Keratinocyte (primary cell): ENCODE results near the gene SEL1L3. TPM values are rescaled to one million over a fixed set of nuclear protein-coding genes. Genes with fewer than 3 reads are reported as not detected.

Source experiments
- DNase-seq: peaks from one replicate; pipeline ENCODE4 v3.0.0-alpha.2; 2011; ENCODE audit warnings: low read depth, missing footprints, low spot score
- FAIRE-seq: peaks from 2 replicates; lab custom pipeline; 2011; peaks lifted over from hg19 to GRCh38; lab: Jason Lieb, UNC
- H2AFZ ChIP-seq: 2 replicates; pipeline ENCODE4 v1.6.0; 2012; ENCODE audit warnings: low read length, control low read depth, inconsistent platforms; ENCODE audit not compliant: control insufficient read depth
- H3K27ac ChIP-seq: 2 replicates; pipeline ENCODE4 v1.5.1; 2011; ENCODE audit warnings: low read length; ENCODE audit not compliant: control insufficient read depth, insufficient read depth
- H3K27me3 ChIP-seq: 3 replicates; pipeline ENCODE4 v1.6.0; 2011; ENCODE audit warnings: low read length; ENCODE audit not compliant: control insufficient read depth, insufficient read depth; ENCODE audit errors: extremely low read depth
- H3K36me3 ChIP-seq, 2 experiments: 2 replicates in 1 of 2; 3 replicates in 1 of 2; pipeline ENCODE4 v1.5.1; 2011; ENCODE audit warnings: low read length in 2 of 2, mild to moderate bottlenecking in 1 of 2; ENCODE audit not compliant: control insufficient read depth in 2 of 2, insufficient read depth in 2 of 2; ENCODE audit errors: extremely low read depth in 1 of 2
- H3K4me1 ChIP-seq: 3 replicates; pipeline ENCODE4 v1.5.1; 2011; ENCODE audit warnings: low read length; ENCODE audit not compliant: control insufficient read depth, insufficient read depth; ENCODE audit errors: extremely low read depth
- H3K4me2 ChIP-seq: 3 replicates; pipeline ENCODE4 v1.6.0; 2011; ENCODE audit warnings: low read depth, low read length; ENCODE audit not compliant: control insufficient read depth, insufficient read depth; ENCODE audit errors: extremely low read depth
- H3K4me3 ChIP-seq, 3 experiments: fragments of 200-600 bp in 1 of 3; sonication (generic) in 1 of 3; 2 replicates in 2 of 3; 3 replicates in 1 of 3; pipeline ENCODE4 v1.5.1; 2011 to 2016; ENCODE audit warnings: low read length in 3 of 3, mild to moderate bottlenecking in 3 of 3, control low read depth in 2 of 3, inconsistent platforms in 1 of 3, low read depth in 1 of 3, mixed read lengths in 1 of 3, mixed run types in 1 of 3, moderate library complexity in 1 of 3; ENCODE audit not compliant: control insufficient read depth in 2 of 3, insufficient read depth in 2 of 3; ENCODE audit errors: extremely low read depth in 1 of 3
- H3K79me2 ChIP-seq: 2 replicates; pipeline ENCODE4 v1.6.0; 2012; ENCODE audit warnings: low read length; ENCODE audit not compliant: control insufficient read depth, insufficient read depth
- H3K9ac ChIP-seq: 3 replicates; pipeline ENCODE4 v1.6.0; 2011; ENCODE audit warnings: low read length; ENCODE audit not compliant: control insufficient read depth, insufficient read depth; ENCODE audit errors: extremely low read depth
- H3K9me1 ChIP-seq: 3 replicates; pipeline ENCODE4 v1.6.0; 2011; ENCODE audit warnings: low read length; ENCODE audit not compliant: control insufficient read depth, insufficient read depth; ENCODE audit errors: extremely low read depth
- H3K9me3 ChIP-seq: 2 replicates; pipeline ENCODE4 v1.5.1; 2012; ENCODE audit warnings: low read depth, low read length; ENCODE audit not compliant: control insufficient read depth
- H4K20me1 ChIP-seq: 3 replicates; pipeline ENCODE4 v1.6.0; 2011; ENCODE audit warnings: low read length; ENCODE audit not compliant: control insufficient read depth, insufficient read depth; ENCODE audit errors: extremely low read depth
- CTCF ChIP-seq, 3 experiments: IDR thresholded peaks in 1 of 3; conservative IDR thresholded peaks in 1 of 3; optimal IDR thresholded peaks in 1 of 3; 2 replicates in 2 of 3; 3 replicates in 1 of 3; pipeline versions ENCODE3 to v1.5.1; 2011; ENCODE audit warnings: low read length in 3 of 3, mild to moderate bottlenecking in 3 of 3, moderate library complexity in 2 of 3, control low read depth in 1 of 3, inconsistent platforms in 1 of 3; ENCODE audit not compliant: insufficient read depth in 2 of 3; ENCODE audit errors: extremely low read depth in 1 of 3
- EZH2 ChIP-seq: IDR thresholded peaks from one replicate; pipeline ENCODE4 v1.6.1; 2012; ENCODE audit warnings: inconsistent platforms, mild to moderate bottlenecking, low read length, moderate library complexity
- dilution Hi-C: fragments of 300-500 bp; cut with MboI; formaldehyde crosslinking; loops from one replicate; pipeline ENCODE4 v1.7.0; 2020; ENCODE audit warnings: low sequenced_read_pairs; ENCODE audit not compliant: extremely low pct_ligation_motif_present
- polyA plus RNA-seq, 5 experiments: library from polyadenylated mRNA; depleted of rRNA in 3 of 5; stranded (reverse) in 3 of 5; stranded (forward) in 1 of 5; unstranded in 1 of 5; fragments of >200 nt; gene quantifications; 1 replicate in 1 of 5; 2 replicates in 3 of 5; 3 replicates in 1 of 5; pipeline versions ENCODE4 v1.2.1 to v1.2.3, GENCODE V29; 2011 to 2012; ENCODE audit warnings: missing spikeins in 2 of 5, low read depth in 1 of 5, low replicate concordance in 1 of 5

The SEL1L3 gene
- polyA plus RNA-seq, 1 donor (not counting 4 experiments of a cell fraction or from before 2014, with no cell fraction given) = 67.9 TPM

GRCh38 chr4:25834411-25835107 lies 28.2 kb downstream of the SEL1L3 start:
- Histone ChIP-seq H3K4me1 (no peaks in the 10 kb centered on the region), H3K27me3 (no peaks in the 10 kb centered on the region), H4K20me1 (no peaks in the 10 kb centered on the region), H3K27ac (no peak overlapping the region), H3K4me3 (no peak overlapping the region), H3K9me3 (no peaks in the 10 kb centered on the region), H3K79me2 (peaks cover 3% of the 10 kb centered on the region), H3K9me1 (no peaks in the 10 kb centered on the region), H3K4me2 (no peak overlapping the region), H3K9ac (no peak overlapping the region), H2AFZ (no peak overlapping the region), H3K36me3 (peaks cover 3 to 8% of the 10 kb centered on the region in 2 experiments)
- FAIRE-seq (no peak), DNase-seq (no peak)
- TF ChIP-seq CTCF (optimal IDR thresholded peaks at IDR 0.05 in 1 of 3, IDR thresholded peaks at IDR 0.05 in 1 of 3, conservative IDR thresholded peaks at IDR 0.05 in 1 of 3; ENCODE audit: extremely low read depth in 1 of 3, insufficient read depth in 2 of 3, low read length in 3 of 3) (no peak), EZH2 (no peak)
- dilution Hi-C loops = no loop called here

DNA sequence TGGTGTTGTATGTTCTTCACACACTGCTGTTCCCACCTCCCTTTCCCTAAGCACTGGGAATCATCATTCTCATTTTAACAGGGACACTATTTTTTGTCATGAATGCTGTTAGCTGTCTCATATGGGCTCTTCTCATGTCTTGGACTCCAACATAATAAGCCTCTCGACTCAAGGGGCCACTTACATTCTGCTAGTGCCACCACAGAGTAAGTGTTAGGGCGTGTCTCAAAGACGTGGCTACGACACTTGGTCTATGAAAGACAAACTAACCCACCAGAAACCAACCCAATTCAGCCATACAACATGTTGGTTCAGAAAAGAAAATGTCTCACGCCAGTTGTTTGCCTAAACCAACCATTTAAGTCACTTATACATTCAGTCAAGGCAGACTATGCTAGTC lies 32.2 kb downstream of the SEL1L3 start:
- FAIRE-seq = no peak

More for the DNA sequence above, 32.2 kb downstream of the SEL1L3 start:
- no peaks in the 10 kb centered on the region for H3K4me1 ChIP-seq
- no peaks in the 10 kb centered on the region for H3K79me2 ChIP-seq
- no peaks in the 10 kb centered on the region for H3K9me3 ChIP-seq
- no peak overlapping the region for H3K4me3 ChIP-seq
- no peaks in the 10 kb centered on the region for H3K27me3 ChIP-seq
- dilution Hi-C loops = no loop called here
- TF ChIP-seq EZH2 (no peak), CTCF (optimal IDR thresholded peaks at IDR 0.05 in 1 of 3, IDR thresholded peaks at IDR 0.05 in 1 of 3, conservative IDR thresholded peaks at IDR 0.05 in 1 of 3; ENCODE audit: extremely low read depth in 1 of 3, insufficient read depth in 2 of 3, low read length in 3 of 3) (no peak)
- H3K9me1 ChIP-seq = no peaks in the 10 kb centered on the region
- no peak overlapping the region for H3K9ac ChIP-seq
- H4K20me1 ChIP-seq = no peaks in the 10 kb centered on the region
- H2AFZ ChIP-seq = no peak overlapping the region
- H3K27ac ChIP-seq = no peak overlapping the region
- DNase-seq = no peak
- peaks cover 3 to 8% of the 10 kb centered on the region in 2 experiments for H3K36me3 ChIP-seq
- no peak overlapping the region for H3K4me2 ChIP-seq
